C4-2B (cell line): ENCODE results near the gene ASB13.

Experiments
- ZFX ChIP-seq: fragments of 450-650 bp; IDR thresholded peaks from 2 replicates; pipeline ENCODE4 v1.6.1; 2017
- TF ChIP-seq, protein P1 (sequence below): fragments of 450-650 bp; conservative IDR thresholded peaks from 2 replicates; pipeline ENCODE4 v1.5.1; 2017; ENCODE audit warnings: mild to moderate bottlenecking

DNA sequence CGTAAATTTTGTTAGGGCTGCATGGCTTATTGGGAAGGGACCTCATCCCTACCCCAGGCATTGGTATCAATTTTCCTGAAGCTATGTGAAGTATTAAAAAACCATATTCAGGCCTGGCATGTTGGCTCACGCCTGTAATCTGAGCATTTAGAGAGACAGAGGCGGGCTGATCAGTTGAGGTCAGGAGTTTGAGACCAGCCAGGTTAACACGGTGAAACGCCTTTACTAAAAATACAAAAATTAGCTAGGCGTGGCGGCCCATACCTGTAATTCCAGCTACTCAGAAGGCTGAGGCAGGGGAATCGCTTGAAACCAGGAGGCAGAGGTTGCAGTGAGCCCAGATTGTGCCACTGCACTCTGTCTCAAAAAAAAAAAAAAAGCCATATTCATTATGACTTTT, 25.4 kb upstream of the ASB13 start:
- no peak for TF ChIP-seq ZFX
- TF ChIP-seq, protein P1, sequence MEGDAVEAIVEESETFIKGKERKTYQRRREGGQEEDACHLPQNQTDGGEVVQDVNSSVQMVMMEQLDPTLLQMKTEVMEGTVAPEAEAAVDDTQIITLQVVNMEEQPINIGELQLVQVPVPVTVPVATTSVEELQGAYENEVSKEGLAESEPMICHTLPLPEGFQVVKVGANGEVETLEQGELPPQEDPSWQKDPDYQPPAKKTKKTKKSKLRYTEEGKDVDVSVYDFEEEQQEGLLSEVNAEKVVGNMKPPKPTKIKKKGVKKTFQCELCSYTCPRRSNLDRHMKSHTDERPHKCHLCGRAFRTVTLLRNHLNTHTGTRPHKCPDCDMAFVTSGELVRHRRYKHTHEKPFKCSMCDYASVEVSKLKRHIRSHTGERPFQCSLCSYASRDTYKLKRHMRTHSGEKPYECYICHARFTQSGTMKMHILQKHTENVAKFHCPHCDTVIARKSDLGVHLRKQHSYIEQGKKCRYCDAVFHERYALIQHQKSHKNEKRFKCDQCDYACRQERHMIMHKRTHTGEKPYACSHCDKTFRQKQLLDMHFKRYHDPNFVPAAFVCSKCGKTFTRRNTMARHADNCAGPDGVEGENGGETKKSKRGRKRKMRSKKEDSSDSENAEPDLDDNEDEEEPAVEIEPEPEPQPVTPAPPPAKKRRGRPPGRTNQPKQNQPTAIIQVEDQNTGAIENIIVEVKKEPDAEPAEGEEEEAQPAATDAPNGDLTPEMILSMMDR, result no peak
